SK-N-MC (cell line): ENCODE measurements around the gene REXO5.

Source experiments
- EZH2 ChIP-seq: fragments of 200-600 bp; sonication (generic); IDR thresholded peaks from one replicate; pipeline ENCODE4 v1.6.1; 2017; ENCODE audit warnings: antibody characterized with exemption
- FOXP2 ChIP-seq: optimal IDR thresholded peaks from 2 replicates; pipeline ENCODE3; 2011; ENCODE audit warnings: mild to moderate bottlenecking, moderate library complexity; ENCODE audit not compliant: insufficient read depth; ENCODE audit errors: extremely low read length, control extremely low read depth
- POLR2AphosphoS5 ChIP-seq: IDR thresholded peaks from 2 replicates; pipeline ENCODE4 v1.6.1; 2012; ENCODE audit warnings: mild to moderate bottlenecking, low read depth, low read length, borderline replicate concordance

DNA sequence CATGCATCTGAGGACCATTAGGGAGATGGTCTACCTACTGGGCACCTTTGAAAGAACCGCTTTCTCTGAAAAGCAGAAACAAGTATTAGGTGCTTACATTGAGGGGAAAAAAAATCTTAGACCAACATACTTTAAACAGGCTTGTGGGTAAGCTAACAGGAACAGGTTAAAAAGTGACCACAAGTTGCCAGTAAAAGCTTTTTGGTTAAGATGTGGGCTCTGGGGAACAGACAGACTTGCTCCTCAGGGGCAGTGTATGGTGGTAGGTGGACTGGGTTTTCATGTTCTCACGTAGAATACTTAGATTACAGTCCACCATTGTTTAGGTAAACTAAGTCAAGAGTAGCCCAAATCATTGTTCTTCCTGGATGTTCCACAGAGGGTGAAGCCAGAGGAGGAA, 41.2 kb downstream of the REXO5 start:
- no peak for TF ChIP-seq EZH2
- TF ChIP-seq POLR2AphosphoS5 = no peak
- no peak for TF ChIP-seq FOXP2
